KOPT-K1 (cell line): ENCODE results near the gene GPC6.
A peak's percentile ranks its signal among the peaks of the same experiment; 100 is the strongest.
"Not testable (repeated sequence)": the region's sequence is repeated elsewhere in the genome, so short reads cannot be mapped to it uniquely, and the experiment has no call there.

Source experiments
- H3K27ac ChIP-seq: fragments of 200-600 bp; sonication (generic); 2 replicates; pipeline ENCODE4 v1.5.1; 2016; ENCODE audit warnings: antibody characterized with exemption, mild to moderate bottlenecking, low read depth, low read length; ENCODE audit not compliant: poor library complexity, severe bottlenecking
- H3K36me3 ChIP-seq: fragments of 200-600 bp; sonication (generic); 2 replicates; pipeline ENCODE4 v1.5.1; 2017; ENCODE audit warnings: antibody characterized with exemption, mild to moderate bottlenecking, low read length, moderate library complexity; ENCODE audit not compliant: insufficient read depth
- H3K9me3 ChIP-seq: fragments of 200-600 bp; sonication (generic); 2 replicates; pipeline ENCODE4 v1.5.1; 2017; ENCODE audit warnings: antibody characterized with exemption, low read length, mild to moderate bottlenecking; ENCODE audit not compliant: insufficient read depth, poor library complexity, severe bottlenecking

GPC6 gene

DNA sequence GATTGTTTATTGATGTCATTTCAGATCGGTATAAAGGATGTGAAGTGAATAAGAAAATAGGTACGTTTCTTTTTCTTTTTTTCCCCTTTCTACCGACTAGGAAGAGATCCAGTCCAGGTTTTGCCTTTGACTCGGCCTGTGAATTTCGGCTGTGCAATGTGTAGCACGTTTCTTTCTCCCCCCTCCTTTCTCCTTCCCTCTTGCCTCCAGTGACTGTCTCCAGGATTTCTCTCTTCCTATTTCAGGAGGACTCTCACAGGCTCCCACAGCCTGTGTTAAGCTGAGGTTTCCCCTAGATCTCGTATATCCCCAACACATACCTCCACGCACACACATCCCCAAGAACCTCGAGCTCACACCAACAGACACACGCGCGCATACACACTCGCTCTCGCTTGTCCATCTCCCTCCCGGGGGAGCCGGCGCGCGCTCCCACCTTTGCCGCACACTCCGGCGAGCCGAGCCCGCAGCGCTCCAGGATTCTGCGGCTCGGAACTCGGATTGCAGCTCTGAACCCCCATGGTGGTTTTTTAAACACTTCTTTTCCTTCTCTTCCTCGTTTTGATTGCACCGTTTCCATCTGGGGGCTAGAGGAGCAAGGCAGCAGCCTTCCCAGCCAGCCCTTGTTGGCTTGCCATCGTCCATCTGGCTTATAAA is at the start of gene GPC6:
Gene GPC6, plus strand, starts transcription at position 185 of the 657 bp plus-strand sequence.
- peak within 1 kb of the TSS; percentile 38 for H3K27ac ChIP-seq
- peaks cover 17% of the 10 kb centered on the region for H3K9me3 ChIP-seq
- no peaks in the 10 kb centered on the region for H3K36me3 ChIP-seq

DNA sequence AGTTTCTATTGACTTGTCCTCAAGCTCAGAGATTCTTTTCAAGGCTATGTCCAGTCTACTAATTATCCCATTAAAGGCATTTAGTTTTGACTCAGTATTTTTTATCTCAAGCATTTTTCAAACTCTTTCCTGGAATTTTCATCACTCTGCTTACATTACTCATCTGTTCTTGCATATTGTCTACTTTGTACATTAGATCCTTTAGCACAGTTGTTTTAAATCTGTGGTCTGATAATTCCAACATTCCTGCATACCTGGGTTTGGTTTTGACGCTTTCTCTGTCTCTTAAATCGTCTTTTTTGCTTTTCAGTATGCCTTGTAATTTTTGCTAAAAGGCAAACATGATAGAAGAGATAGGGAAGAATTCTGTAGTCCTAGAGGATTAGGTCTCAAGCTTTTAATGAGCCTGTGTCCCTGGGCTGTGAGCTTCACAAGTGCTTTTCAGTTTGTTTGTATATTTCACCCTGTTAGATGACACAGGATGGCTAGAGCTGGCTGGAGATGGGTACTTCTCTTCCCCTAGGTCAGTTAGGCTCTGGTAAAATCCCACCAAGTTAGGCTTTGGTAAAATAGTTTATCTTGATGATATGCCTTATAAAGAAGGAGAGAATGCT is 46.1 kb upstream of the GPC6 start:
- H3K27ac ChIP-seq: no peak overlapping the region
- H3K36me3 ChIP-seq: no peaks in the 10 kb centered on the region
- H3K9me3 ChIP-seq: no peaks in the 10 kb centered on the region

DNA sequence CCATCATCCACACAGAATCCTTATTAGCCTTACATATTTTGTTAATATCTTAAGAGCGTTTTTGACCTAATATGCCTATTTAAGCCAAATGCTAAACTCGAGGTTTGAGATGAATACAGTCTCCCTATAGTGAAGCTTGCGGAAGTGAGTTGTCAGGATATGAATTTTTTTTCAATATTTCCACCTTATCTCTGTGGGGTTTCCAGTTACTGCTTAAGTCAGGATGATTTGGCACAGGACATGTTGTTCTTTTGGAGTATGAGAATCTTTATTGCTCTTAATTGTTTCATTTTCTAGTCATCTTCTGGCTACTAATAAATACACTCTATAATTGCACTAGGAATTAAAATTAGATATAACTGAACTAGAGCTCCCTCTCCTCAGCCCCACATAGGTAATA is 44.2 kb upstream of the GPC6 start:
- Histone ChIP-seq H3K36me3 (no peaks in the 10 kb centered on the region), H3K9me3 (no peaks in the 10 kb centered on the region), H3K27ac (no peak overlapping the region)

DNA sequence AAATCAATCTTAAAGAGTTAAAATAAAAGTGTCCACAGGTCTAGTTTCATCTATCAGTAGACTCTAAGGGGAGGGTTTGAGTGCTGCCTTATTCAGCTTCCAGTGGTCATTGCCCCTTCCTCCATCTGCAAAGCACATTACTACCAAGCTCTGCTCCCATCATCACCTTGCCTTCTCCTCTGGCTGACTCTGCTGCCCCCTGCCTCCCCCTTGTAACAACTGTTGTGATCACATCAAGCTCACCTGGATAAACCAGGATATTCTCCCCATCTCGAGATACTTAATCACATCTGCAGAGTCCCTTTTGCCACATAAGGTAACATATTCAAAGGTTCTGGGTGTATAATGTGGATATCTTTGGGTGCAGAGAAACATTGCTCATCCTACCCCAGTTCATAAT is 43.3 kb upstream of the GPC6 start:
- no peaks in the 10 kb centered on the region for H3K9me3 ChIP-seq
- no peaks in the 10 kb centered on the region for H3K36me3 ChIP-seq
- no peak overlapping the region for H3K27ac ChIP-seq

DNA sequence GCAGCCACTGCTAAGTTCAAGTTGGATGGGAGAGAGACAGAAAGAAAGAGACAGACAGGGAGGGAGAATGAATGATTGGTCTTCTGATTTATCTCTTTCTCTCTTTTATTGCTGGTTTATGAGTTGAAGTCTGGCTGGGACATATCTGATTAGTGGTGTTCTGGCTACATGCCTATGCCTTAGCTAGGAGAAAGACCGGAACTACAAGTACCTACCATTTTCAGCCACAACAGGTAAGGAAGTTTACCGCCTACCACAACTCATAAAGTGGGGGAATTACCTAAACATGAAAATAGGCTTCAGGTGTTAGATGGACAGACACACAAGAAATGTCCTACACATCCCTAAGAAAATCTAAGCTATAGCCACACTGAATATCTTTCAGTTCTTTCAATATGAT is 36.6 kb upstream of the GPC6 start:
- Histone ChIP-seq H3K27ac (no peak overlapping the region), H3K9me3 (peaks cover 16% of the 10 kb centered on the region), H3K36me3 (no peaks in the 10 kb centered on the region)

DNA sequence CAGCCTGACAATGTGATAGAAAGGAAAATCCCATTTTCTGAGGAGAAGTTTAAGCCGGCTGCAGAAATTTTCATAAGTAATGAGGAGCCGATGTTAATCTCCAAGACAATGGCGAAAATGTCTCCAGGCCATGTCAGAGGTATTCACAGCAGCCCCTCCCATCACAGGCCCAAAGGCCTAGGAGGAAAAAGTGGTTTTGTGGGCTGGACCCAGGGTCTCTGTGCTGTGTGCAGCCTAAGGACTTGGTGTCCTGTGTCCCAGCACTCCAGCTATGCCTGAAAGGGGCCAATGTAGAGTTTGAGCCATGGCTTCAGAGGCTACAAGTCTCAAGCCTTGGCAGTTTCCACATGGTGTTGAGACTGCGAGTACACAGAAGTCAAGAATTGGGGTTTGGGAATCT is 32.9 kb upstream of the GPC6 start:
- Histone ChIP-seq H3K9me3 (peaks cover 20% of the 10 kb centered on the region), H3K27ac (no peak overlapping the region), H3K36me3 (no peaks in the 10 kb centered on the region)

DNA sequence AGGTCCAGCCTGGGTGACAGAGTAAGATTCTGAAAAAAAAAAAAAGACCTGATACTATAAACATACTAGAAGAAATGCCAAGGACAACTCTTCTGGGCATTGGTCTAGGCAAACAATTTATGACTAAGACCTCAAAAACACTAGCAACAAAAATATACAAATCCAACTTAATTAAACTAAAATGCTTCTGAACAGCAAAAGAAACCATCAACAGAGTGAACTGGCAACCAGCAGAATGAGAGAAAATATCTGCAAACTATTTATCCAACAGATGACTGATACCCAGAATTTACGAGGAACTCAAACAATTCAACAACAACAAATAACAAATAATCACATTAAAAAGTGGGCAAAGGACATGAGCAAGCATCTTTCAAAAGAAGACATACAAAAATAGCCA is 26.8 kb upstream of the GPC6 start:
- peaks cover 6% of the 10 kb centered on the region for H3K9me3 ChIP-seq

DNA sequence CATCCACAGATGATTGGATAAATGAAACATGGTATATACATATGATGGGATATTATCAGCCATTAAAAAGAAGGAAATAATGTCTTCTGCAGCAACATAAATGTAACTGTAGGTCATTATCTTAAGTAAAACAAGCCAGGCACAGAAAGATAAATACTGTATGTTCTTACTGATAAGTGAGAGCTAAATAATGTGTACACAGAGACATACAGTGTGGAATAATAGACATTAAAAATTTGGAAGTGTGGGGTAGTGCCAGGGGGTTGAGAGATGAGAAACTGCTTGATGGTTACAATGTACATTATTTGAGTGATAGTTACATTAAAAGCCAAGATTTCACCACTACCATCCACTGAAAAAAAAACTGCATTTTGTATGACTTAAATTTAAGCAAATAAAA is 26.0 kb upstream of the GPC6 start:
- Histone ChIP-seq H3K36me3 (no peaks in the 10 kb centered on the region), H3K27ac (no peak overlapping the region), H3K9me3 (no peaks in the 10 kb centered on the region)

More for the DNA sequence above, 26.8 kb upstream of the GPC6 start:
- Histone ChIP-seq H3K36me3 (no peaks in the 10 kb centered on the region), H3K27ac (no peak overlapping the region)

DNA sequence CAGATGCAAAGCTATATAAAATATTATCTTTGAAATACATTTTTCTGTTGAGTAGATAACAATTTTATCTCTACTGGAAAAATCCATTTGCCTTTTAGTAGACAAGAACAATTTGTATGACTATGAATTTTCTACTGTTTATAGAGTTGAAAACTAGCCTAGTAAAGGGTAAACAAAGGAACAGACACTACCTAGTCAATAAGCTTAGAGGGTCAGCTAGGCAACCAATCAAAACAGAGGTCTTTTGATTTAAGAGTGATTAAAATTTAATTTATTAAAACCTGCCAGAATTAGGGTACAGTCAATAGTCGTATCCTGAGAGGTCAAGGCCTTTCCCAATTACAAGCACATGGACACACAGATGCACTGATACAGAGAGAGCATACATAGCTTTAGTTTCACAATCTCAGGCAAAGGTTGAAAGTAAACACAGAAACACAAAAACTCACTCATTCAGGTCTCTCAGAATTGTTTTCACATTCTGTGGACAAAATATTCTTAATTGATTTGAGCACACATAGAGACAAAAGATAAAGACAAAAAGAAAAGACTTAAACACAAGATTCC is 24.5 kb upstream of the GPC6 start:
- Histone ChIP-seq H3K36me3 (no peaks in the 10 kb centered on the region), H3K27ac (no peak overlapping the region), H3K9me3 (no peaks in the 10 kb centered on the region)

DNA sequence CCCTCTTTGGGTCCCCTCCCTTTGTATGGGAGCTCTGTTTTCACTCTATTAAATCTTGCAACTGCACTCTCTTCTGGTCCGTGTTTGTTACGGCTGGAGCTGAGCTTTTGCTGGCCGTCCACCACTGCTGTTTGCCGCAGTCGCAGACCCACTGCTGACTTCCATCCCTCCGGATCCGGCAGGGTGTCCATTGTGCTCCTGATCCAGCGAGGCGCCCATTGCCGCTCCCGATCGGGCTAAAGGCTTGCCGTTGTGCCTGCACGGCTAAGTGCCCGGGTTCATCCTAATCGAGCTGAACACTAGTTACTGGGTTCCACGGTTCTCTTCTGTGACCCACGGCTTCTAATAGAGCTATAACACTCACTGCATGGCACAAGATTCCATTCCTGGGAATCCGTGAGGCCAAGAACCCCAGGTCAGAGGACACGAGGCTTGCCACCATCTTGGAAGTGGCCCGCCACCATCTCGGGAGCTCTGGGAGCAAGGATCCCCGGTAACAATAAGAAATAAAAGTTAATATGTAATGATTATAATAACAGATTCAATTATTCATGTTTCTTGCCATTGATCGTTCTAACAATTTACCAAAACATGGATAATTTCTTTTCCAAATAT is 19.7 kb upstream of the GPC6 start:
- H3K27ac ChIP-seq, H3K9me3 ChIP-seq, H3K36me3 ChIP-seq: not testable (repeated sequence)

DNA sequence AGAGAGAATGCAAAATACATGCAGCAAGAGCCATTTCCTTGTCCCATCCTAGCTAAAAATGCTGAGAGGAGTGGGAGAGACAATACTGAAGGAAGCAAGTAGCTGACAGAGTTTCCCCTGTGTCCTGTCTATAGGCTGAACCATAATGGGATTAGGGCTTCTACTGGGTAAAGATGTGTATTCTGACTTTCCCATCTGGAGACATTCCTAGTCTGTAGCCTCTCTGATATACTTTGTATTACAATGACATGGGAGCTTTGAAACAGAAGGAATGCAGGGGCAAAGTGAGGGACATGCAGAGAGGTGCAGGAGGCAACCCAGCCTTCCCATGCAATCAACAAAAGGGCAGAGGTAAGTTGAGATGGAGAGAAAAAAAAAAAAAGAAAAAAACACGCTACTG is 10.5 kb upstream of the GPC6 start:
- no peaks in the 10 kb centered on the region for H3K9me3 ChIP-seq
- no peaks in the 10 kb centered on the region for H3K36me3 ChIP-seq
- H3K27ac ChIP-seq: no peak overlapping the region

DNA sequence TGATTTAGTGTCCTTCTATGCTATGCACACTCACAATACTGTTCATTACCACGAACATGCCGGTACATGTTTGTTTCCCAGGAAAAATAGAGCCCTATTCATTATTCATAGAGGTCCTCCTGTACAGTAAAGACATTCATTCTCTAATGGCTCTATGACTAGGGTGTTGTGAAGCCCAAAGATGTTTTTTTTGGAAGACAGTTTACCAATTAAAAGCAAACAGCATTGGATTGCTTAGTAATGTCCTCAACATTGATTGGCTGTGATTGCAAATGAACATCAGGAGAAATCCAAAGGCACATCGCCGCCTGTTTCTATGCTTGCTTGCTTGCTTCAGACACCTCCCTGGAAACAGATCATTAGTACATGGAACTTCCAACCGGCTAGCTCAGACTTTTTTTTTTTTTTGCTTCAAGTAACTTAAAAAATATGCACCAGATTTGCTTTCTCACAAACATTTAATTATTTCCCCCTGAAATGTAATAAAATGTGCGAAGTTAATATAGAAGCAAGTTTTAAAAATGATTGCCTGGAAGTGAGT is 8.8 kb upstream of the GPC6 start:
- H3K9me3 ChIP-seq: no peaks in the 10 kb centered on the region

DNA sequence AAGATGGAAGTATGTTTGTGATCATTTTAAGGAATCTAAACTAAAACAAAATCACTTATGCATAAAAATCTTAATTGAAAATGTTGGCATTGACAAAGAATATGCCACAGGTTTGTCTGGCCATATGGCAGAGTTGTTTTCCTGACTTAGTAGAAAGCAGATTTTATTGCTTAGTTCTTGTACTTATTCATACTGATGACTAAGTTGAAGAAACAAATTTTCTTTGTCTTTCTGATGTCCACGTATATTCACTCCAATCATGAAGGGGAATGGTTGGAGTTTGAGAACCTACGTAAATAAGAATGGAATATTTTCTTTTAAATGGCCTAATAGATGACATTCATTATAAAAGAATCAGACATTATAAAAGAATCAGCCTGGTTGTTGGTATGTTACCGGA is 8.0 kb upstream of the GPC6 start:
- Histone ChIP-seq H3K27ac (no peak overlapping the region), H3K9me3 (no peaks in the 10 kb centered on the region), H3K36me3 (no peaks in the 10 kb centered on the region)

More for the DNA sequence above, 8.8 kb upstream of the GPC6 start:
- H3K27ac ChIP-seq: no peak overlapping the region
- H3K36me3 ChIP-seq: no peaks in the 10 kb centered on the region

DNA sequence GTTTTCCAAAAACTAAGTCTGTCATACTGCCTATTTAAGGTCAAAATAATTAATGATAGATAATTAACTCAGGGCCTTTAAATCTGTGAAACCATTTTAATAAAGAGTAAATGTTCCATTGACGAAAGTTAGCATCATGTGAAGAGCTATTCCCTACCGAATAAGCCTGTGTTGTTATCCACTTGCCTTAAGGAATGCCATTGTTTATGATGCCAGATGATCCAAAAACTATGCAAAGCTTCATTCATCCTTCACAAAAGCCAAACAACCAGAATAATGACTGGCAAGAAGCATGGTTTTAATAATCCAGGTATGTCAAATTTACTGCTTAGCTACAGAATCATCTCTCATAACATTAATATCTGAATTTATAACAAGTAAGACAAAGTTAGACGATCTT is 6.5 kb upstream of the GPC6 start:
- Histone ChIP-seq H3K9me3 (no peaks in the 10 kb centered on the region), H3K27ac (no peak overlapping the region), H3K36me3 (no peaks in the 10 kb centered on the region)

DNA sequence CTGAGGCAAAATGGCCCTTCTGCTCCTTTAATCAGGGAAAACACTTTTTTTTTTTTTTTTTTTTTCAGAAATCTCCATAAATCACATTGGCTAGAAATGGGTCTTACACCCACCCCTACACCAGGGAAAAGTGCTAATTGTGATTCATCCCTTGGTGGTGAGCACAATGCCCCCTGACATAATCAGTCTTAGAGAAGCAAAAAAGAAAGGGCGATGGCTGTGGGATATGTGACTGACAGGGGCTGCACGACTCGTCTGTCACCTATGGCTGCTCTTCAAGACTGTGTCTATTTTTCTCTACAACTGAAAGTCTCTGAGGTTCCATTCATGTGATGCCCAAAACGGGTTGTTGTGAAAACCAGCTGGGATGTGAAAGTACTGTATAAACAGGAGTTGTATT is 3.6 kb upstream of the GPC6 start:
- Histone ChIP-seq H3K36me3 (no peaks in the 10 kb centered on the region), H3K27ac (no peak overlapping the region), H3K9me3 (peaks cover 13% of the 10 kb centered on the region)
